ENCODE data around the gene SLC25A29. TPM values are rescaled to one million over a fixed set of nuclear protein-coding genes. Genes with fewer than 3 reads are reported as not detected.

The SLC25A29 gene
- total and polyA plus RNA-seq, 2 of the 13 experiments (the other 11 are each of a cell fraction or from before 2014, with no cell fraction given) = 12.2 to 17.2 TPM

- TF ChIP-seq SKI (IDR thresholded peaks at IDR 0.05; ENCODE audit: partially characterized antibody) (peak; percentile 17), LBX2 (CRISPR knock-in tag; IDR thresholded peaks at IDR 0.05; ENCODE audit: borderline replicate concordance) (no peak), ZNF180 (CRISPR knock-in tag; IDR thresholded peaks at IDR 0.05; ENCODE audit: borderline replicate concordance, low read depth) (no peak), ARHGAP35 (CRISPR knock-in tag; IDR thresholded peaks at IDR 0.05; ENCODE audit: borderline replicate concordance) (no peak), ZNF441 (CRISPR knock-in tag; IDR thresholded peaks at IDR 0.05; ENCODE audit: borderline replicate concordance) (no peak), MXI1 (IDR thresholded peaks at IDR 0.05; ENCODE audit: borderline replicate concordance, low read depth, low read length) (no peak), KLF6 (CRISPR knock-in tag; IDR thresholded peaks at IDR 0.05) (no peak), MEF2D (CRISPR knock-in tag; IDR thresholded peaks at IDR 0.05) (peak; percentile 25; the same call in 1 of the 2 replicates), ZNF687 (CRISPR knock-in tag; IDR thresholded peaks at IDR 0.05) (peak; percentile 94), NR2F6 (IDR thresholded peaks at IDR 0.05) (no peak), NR2F6 (CRISPR knock-in tag; IDR thresholded peaks at IDR 0.05) (peak; percentile 34; the same call in 1 of the 2 replicates), ZNF580 (CRISPR knock-in tag; IDR thresholded peaks at IDR 0.05; ENCODE audit: borderline replicate concordance, low read depth) (no peak), ZNF574 (CRISPR knock-in tag; IDR thresholded peaks at IDR 0.05) (no peak), ZNF614 (CRISPR knock-in tag; IDR thresholded peaks at IDR 0.05; ENCODE audit: borderline replicate concordance) (no peak), RBM39 (IDR thresholded peaks at IDR 0.05; ENCODE audit: low read depth, low read length, poor library complexity, severe bottlenecking) (peak; percentile 8), RXRB (CRISPR knock-in tag; IDR thresholded peaks at IDR 0.05; ENCODE audit: borderline replicate concordance) (0 out of 2 replicates have a peak, but pooled peaks have one; percentile 48), DNMT3B (CRISPR knock-in tag; conservative IDR thresholded peaks at IDR 0.05) (no peak), ZNF33B (CRISPR knock-in tag; IDR thresholded peaks at IDR 0.05) (no peak), ZNF850 (CRISPR knock-in tag; conservative IDR thresholded peaks at IDR 0.05) (no peak), POLR2G (IDR thresholded peaks at IDR 0.05; ENCODE audit: low read depth, low read length) (no peak), ZNF20 (CRISPR knock-in tag; IDR thresholded peaks at IDR 0.05) (no peak), HOMEZ (CRISPR knock-in tag; IDR thresholded peaks at IDR 0.05; ENCODE audit: low read depth) (no peak), ZNF460 (CRISPR knock-in tag; IDR thresholded peaks at IDR 0.05; ENCODE audit: borderline replicate concordance) (no peak)
Measured at GRCh38 chr14:100325231-100325632, 19.0 kb upstream of the SLC25A29 start (continued).
